Heart left ventricle (tissue), 16 donors: ENCODE data around the gene GPX4. TPM values are rescaled to one million over a fixed set of nuclear protein-coding genes. Genes with fewer than 3 reads are reported as not detected.
A peak's percentile ranks its signal among the peaks of the same experiment; 100 is the strongest.
"Not testable (repeated sequence)": the region's sequence is repeated elsewhere in the genome, so short reads cannot be mapped to it uniquely, and the experiment has no call there.

Experiments used
- ATAC-seq, 4 donors: fragments of 200-7000 bp; cut with Tn5 transposase; one replicate each; pipeline ENCODE4 v1.9.1; 2020 to 2022; ENCODE audit warnings: moderate library complexity in 4 of 4, mild to moderate bottlenecking in 3 of 4, moderate number of reproducible peaks in 1 of 4
- DNase-seq, 5 donors: peaks; one replicate each; pipeline ENCODE4 v3.0.0-alpha.2; 2020
- H3K27ac ChIP-seq, 12 donors: fragments of 200-600 bp; sonication (generic) in 4 of 12; one replicate each; pipeline versions ENCODE4 v1.5.0 to v1.8.0; 2016 to 2022; ENCODE audit warnings: mild to moderate bottlenecking in 2 of 12
- H3K27me3 ChIP-seq, 9 donors: fragments of 200-600 bp; sonication (generic) in 2 of 9; one replicate each; pipeline versions ENCODE4 v1.5.1 to v1.8.0; 2016 to 2022; ENCODE audit warnings: mild to moderate bottlenecking in 3 of 9
- H3K36me3 ChIP-seq, 9 donors: fragments of 200-600 bp; sonication (generic) in 2 of 9; one replicate each; pipeline versions ENCODE4 v1.5.0 to v1.8.0; 2018 to 2022; ENCODE audit warnings: mild to moderate bottlenecking in 2 of 9
- H3K4me1 ChIP-seq, 12 donors: fragments of 200-600 bp; sonication (generic) in 4 of 12; one replicate each; pipeline versions ENCODE4 v1.5.0 to v1.8.0; 2016 to 2022; ENCODE audit warnings: mild to moderate bottlenecking in 3 of 12
- H3K4me3 ChIP-seq, 12 donors: fragments of 200-600 bp; sonication (generic) in 4 of 12; one replicate each; pipeline versions ENCODE4 v1.5.0 to v1.8.0; 2017 to 2022; ENCODE audit warnings: mild to moderate bottlenecking in 9 of 12, moderate library complexity in 4 of 12
- H3K9me3 ChIP-seq, 12 donors: fragments of 200-600 bp; sonication (generic) in 4 of 12; one replicate each; pipeline versions ENCODE4 v1.5.0 to v1.8.0; 2016 to 2022; ENCODE audit warnings: mild to moderate bottlenecking in 1 of 12
- POLR2A ChIP-seq, 2 donors: fragments of 450-650 bp; IDR thresholded peaks; one replicate each; pipeline ENCODE4 v1.6.1; 2017; ENCODE audit warnings: antibody characterized with exemption in 2 of 2, mild to moderate bottlenecking in 2 of 2, moderate library complexity in 2 of 2
- WGBS, 4 donors: extraction: QIAGEN DNeasy Blood & Tissue Kit in 2 of 4; methylation state at CpG; one replicate each; pipeline versions ENCODE4 v1.1.5 to v1.1.7; 2013 to 2018; 5-methylcytosine and 5-hydroxymethylcytosine counted together
- intact Hi-C, 10 donors: fragments of 100-400 bp; cut with DNase I; formaldehyde crosslinking; loops; one replicate each; pipeline versions ENCODE4 v1.11.1 to v1.14.2; 2022
- polyA plus RNA-seq, 2 donors: library from polyadenylated mRNA; stranded (reverse); fragments of 200-250 nt; gene quantifications; one replicate each; pipeline ENCODE4 v1.2.3, GENCODE V29; 2013
- total RNA-seq, 9 donors: library from RNA; depleted of rRNA in 2 of 9; stranded (reverse); fragments of >200 nt in 2 of 9; fragmentation: NEBNext Ultra II Directional in 3 of 9; extraction: Animal tissue kit (Norgen Biotek cat#: 25700) in 3 of 9; gene quantifications; one replicate each; pipeline versions ENCODE4 v1.1.0 to v1.2.4, GENCODE V29; 2016 to 2023
- TF ChIP-seq, protein P1 (sequence below), 12 donors: fragments of 200-600 bp; sonication (generic) in 4 of 12; IDR thresholded peaks; one replicate each; pipeline versions ENCODE4 v1.5.0 to v1.8.0; 2018 to 2022; ENCODE audit warnings: antibody characterized with exemption in 12 of 12, mild to moderate bottlenecking in 5 of 12
- donor health status: ischemic (EF 13 %, LVEDD 7.1; RV severe dilation, severe dysfunction).
- donor health status: healthy with polysubstance abuse.
- donor health status: DM: no; HTN: yes; CAD: no.
- donor health status: DM: no; HTN: no; CAD: no.
- donor health status: ischemic (EF 25% LVEDD 6.9; RV normal size, moderate dysfunction).
- donor health status: ischemic (EF 25% LVEDD 5.7; RV mildly dilated, moderate dysfunction).
- donor health status: healthy.
- donor health status: DM: yes; HTN: yes; CAD: no.
- donor health status: ischemic (EF 35%, LVEDD 5.7; RV mildly dilated, moderate dysfunction).
- donor health status: nonischemic (EF 11% LVEDD 7.7; RV severe dilation, severe dysfunction).
- donor health status: DM: yes; HTN: yes; CAD: no.
- donor health status: PGD.
- donor health status: ischemic (EF 29% LVEDD 5.4; RV normal size, mild dysfunction).
- donor health status: nonischemic (EF 23%, LVEDD 6.1; RV moderate dilation, normal function).

Gene GPX4
- total and polyA plus RNA-seq, 11 donors = 251 to 590 (median 326) TPM

DNA sequence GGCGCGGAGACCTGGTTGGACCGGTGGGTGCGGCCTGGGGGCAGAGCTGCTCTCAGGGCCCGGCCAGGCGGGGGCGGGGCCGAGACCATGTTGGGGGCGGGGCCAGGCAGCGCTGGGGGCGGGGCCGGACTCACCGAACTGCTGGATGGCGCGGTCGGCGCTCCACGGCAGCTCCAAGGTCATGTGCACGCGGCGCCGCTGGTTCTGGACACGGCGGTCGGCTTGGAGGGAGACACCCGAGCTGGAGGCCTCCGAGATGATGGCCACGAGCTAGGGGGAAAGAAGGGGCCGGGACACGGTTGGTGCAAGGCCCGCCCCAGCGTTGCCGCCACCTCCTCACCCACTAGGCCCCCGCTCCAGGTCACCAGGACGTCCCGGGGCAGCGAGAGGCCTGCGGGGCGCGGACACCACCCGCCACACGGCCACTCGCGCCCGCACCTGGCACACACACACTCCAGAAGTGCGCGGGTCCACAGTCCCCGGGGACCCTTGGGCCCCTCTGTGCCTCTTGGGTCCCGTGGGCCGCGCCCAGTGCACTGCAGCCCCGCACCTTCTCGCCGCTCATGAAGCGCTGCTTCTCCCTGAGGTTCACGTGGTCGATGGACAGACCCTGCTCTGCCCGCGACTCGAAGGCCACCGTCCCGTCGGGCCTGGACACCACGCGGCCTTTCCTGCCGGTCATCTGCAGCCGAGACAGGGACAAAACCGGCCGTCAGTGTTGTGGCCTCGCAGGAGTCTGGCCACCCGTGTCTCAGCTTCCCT lies 8.7 kb downstream of the GPX4 start:
- H3K36me3 ChIP-seq = peaks cover 0 to 96% (median 62%) of the 10 kb centered on the region in 9 donors
- H3K27ac ChIP-seq = peak overlapping the region in 10 of 12 donors; percentile 25 to 85 (median 72)
- no peaks in the 10 kb centered on the region for H3K27me3 ChIP-seq
- peak in 1 of 5 donors; percentile 60 for DNase-seq
- ATAC-seq = peak; percentile 3 to 38 (median 15)
- H3K4me1 ChIP-seq = peaks cover 5 to 29% (median 16%) of the 10 kb centered on the region in 12 donors
- no peak overlapping the region for H3K4me3 ChIP-seq
- TF ChIP-seq, protein P1, sequence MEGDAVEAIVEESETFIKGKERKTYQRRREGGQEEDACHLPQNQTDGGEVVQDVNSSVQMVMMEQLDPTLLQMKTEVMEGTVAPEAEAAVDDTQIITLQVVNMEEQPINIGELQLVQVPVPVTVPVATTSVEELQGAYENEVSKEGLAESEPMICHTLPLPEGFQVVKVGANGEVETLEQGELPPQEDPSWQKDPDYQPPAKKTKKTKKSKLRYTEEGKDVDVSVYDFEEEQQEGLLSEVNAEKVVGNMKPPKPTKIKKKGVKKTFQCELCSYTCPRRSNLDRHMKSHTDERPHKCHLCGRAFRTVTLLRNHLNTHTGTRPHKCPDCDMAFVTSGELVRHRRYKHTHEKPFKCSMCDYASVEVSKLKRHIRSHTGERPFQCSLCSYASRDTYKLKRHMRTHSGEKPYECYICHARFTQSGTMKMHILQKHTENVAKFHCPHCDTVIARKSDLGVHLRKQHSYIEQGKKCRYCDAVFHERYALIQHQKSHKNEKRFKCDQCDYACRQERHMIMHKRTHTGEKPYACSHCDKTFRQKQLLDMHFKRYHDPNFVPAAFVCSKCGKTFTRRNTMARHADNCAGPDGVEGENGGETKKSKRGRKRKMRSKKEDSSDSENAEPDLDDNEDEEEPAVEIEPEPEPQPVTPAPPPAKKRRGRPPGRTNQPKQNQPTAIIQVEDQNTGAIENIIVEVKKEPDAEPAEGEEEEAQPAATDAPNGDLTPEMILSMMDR (IDR thresholded peaks at IDR 0.05) = no peak
- TF ChIP-seq POLR2A (IDR thresholded peaks at IDR 0.05) = no peak
- 66 to 89% (median 74%) methylated on average over 39 to 71 of the region's 71 CpGs for WGBS, 4 donors
- intact Hi-C loops = loop anchor here (1.0 to 5.0 kb wide), 5 partner anchors 60 to 128 kb away; partner anchors contain the start of genes CBARP (in 1 of the 10) and SBNO2 (in 1 of the 10)
- no peaks in the 10 kb centered on the region for H3K9me3 ChIP-seq

DNA sequence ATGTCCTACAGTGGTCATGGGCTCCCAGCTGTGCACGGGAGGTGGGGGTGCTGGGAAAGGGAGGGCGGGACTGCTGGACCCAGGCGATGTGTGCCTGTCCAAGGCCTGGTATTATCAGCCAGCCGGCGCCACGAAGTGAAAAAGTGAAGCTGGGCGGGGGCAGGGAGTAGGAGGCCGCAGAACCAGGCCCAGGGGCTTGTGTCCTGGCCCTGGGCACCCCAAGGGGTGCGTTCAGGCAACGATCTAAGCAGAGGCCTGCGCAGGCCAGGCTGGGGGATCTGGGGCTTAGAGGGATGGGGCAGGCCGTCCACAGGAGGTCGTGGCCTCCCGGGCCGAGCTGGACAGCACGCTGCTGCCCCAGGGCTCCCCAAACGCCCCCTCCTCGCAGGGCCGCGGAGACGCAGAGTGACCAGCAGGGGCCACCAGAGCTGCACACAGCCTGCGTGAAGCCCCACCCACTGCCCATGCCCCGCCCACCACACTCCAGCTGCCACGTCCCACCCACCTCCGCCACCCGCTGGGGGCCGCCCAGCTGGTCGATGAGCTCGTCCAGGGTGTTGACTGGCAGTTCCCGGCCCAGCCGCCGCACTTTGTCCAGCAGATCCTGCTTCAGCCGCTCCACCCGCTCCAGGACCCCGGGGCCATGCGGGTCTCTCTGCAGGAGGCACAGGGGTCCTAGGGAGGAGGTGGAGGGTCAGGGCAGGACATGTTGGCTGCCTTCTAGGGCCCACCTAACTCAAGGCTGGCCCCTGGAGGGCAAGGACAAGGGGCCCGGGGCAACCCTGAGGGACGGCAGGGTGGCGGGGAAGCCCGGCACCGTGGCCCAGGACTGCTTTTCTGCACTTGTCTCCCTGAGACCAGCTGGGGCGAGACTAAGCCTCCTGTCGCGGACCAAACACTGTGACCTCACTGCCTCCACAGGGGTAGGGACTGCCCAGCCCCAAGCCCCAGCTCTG lies 9.5 kb downstream of the GPX4 start:
- 25 to 51% (median 35%) methylated on average over 12 to 44 of the region's 44 CpGs for WGBS, 4 donors
- TF ChIP-seq, protein P1 (IDR thresholded peaks at IDR 0.05) = peak; percentile 84 to 100 (median 97)
- TF ChIP-seq POLR2A (IDR thresholded peaks at IDR 0.05) = no peak
- Histone ChIP-seq H3K27ac (peak overlapping the region in 11 of 12 donors; percentile 54 to 85 (median 70)), H3K27me3 (no peaks in the 10 kb centered on the region), H3K9me3 (no peaks in the 10 kb centered on the region), H3K36me3 (peaks cover 0 to 96% (median 64%) of the 10 kb centered on the region in 9 donors), H3K4me3 (peak overlapping the region in 5 of 12 donors; percentile 16 to 37 (median 28)), H3K4me1 (peaks cover 5 to 29% (median 16%) of the 10 kb centered on the region in 12 donors)
- ATAC-seq (peak; percentile 89 to 96 (median 90)), DNase-seq (peak; percentile 97 to 99 (median 97))
- intact Hi-C loops = loop anchor here (1.0 to 5.0 kb wide), 5 partner anchors 59 to 127 kb away; partner anchors contain the start of genes CBARP (in 1 of the 10) and SBNO2 (in 1 of the 10)

DNA sequence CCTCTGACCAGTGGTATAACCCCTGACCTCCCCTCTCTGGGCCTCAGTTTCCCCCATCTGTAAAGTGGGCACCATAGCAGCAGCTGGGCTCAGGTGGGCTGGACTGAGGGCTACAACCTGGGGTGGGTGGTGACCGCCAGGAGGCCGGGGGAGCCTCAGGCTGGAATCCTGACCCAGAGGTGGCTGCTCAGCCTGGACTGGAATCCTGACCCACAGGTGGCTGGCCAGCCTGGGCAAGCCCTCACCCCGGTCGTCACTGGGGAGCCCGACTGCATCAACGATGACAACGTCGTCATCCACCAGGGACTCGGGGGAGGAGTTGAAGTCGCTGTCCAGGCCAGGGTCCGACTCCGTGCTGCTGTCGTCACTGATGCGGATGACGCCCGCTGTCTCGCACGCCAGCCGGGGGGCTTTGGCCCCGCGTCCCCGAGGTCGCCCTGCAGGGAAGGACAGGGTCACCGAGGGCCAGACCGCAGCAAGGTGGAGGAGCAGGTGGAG lies 10.2 kb downstream of the GPX4 start:
- TF ChIP-seq POLR2A (IDR thresholded peaks at IDR 0.05) = no peak
- TF ChIP-seq, protein P1 (IDR thresholded peaks at IDR 0.05) = no peak
- no peaks in the 10 kb centered on the region for H3K27me3 ChIP-seq
- intact Hi-C loops = loop anchor here (1.0 to 5.0 kb wide), 5 partner anchors 58 to 126 kb away; partner anchors contain the start of genes CBARP (in 1 of the 10) and SBNO2 (in 1 of the 10)
- WGBS, 4 donors = 91 to 95% (median 93%) methylated on average over 7 to 25 of the region's 25 CpGs
- peaks cover 0 to 96% (median 65%) of the 10 kb centered on the region in 9 donors for H3K36me3 ChIP-seq
- H3K9me3 ChIP-seq = no peaks in the 10 kb centered on the region
- peak overlapping the region in 9 of 12 donors; percentile 54 to 85 (median 75) for H3K27ac ChIP-seq
- H3K4me1 ChIP-seq = peaks cover 5 to 29% (median 16%) of the 10 kb centered on the region in 12 donors
- peak overlapping the region in 1 of 12 donors; percentile 28 for H3K4me3 ChIP-seq
- ATAC-seq (no peak), DNase-seq (peak in 1 of 5 donors; percentile 37)

DNA sequence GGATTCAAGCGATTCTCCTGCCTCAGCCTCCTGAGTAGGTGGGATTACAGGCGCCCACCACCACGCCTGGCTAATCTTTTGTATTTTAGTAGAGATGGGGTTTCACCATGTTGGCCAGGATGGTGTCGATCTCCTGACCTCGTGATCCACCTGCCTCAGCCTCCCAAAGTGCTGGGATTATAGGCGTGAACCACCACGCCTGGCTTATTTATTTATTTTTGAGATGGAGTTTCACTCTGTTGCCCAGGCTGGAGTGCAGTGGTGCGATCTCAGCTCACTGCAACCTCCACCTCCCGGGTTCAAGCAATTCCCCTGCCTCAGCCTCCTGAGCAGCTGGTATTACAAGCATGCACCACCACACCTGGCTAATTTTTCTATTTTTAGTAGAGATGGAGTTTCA lies 10.9 kb downstream of the GPX4 start:
- not testable (repeated sequence) for H3K4me3 ChIP-seq, ATAC-seq, H3K27ac ChIP-seq, H3K27me3 ChIP-seq, DNase-seq, H3K9me3 ChIP-seq
- intact Hi-C loops = loop anchor here (5.0 kb wide), 4 partner anchors 58 to 123 kb away; partner anchors contain the start of genes SBNO2 (in 2 of the 10) and CBARP (in 1 of the 10)
- Histone ChIP-seq H3K4me1 (peaks cover 5 to 29% (median 16%) of the 10 kb centered on the region in 12 donors), H3K36me3 (peaks cover 0 to 96% (median 69%) of the 10 kb centered on the region in 9 donors)
- WGBS, 4 donors = 94 to 98% (median 97%) methylated on average over 9 of the region's 9 CpGs
